GM23338 (cell line): ENCODE results near the gene FBRSL1. TPM values are rescaled to one million over a fixed set of nuclear protein-coding genes. Genes with fewer than 3 reads are reported as not detected.

Experiments used
- ATAC-seq: fragments of 200-7000 bp; cut with Tn5 transposase; 3 replicates; pipeline ENCODE4 v1.9.1; 2020
- DNase-seq: peaks from one replicate; pipeline ENCODE4 v3.0.0-alpha.2; 2015; ENCODE audit warnings: low spot score
- H2AFZ ChIP-seq: fragments of 200-600 bp; sonication (generic); 2 replicates; pipeline ENCODE4 v1.8.0; 2016; ENCODE audit warnings: antibody characterized with exemption, mild to moderate bottlenecking, moderate library complexity
- H3F3A ChIP-seq: fragments of 200-600 bp; sonication (generic); replicated peaks from 2 replicates; pipeline ENCODE4 v1.8.0; 2017; ENCODE audit warnings: antibody characterized with exemption, mixed run types, low read depth
- H3K27ac ChIP-seq: fragments of 200-600 bp; sonication (generic); 2 replicates; pipeline ENCODE4 v1.6.1; 2016; ENCODE audit warnings: low read depth
- H3K27me3 ChIP-seq: fragments of 200-600 bp; sonication (generic); 2 replicates; pipeline ENCODE4 v1.8.0; 2016; ENCODE audit warnings: mild to moderate bottlenecking, mixed run types, moderate library complexity; ENCODE audit not compliant: insufficient read depth
- H3K36me3 ChIP-seq: fragments of 200-600 bp; sonication (generic); 2 replicates; pipeline ENCODE4 v1.8.0; 2016; ENCODE audit warnings: mild to moderate bottlenecking; ENCODE audit not compliant: insufficient read depth
- H3K4me1 ChIP-seq: fragments of 200-600 bp; sonication (generic); 2 replicates; pipeline ENCODE4 v1.8.0; 2016; ENCODE audit warnings: mild to moderate bottlenecking, moderate library complexity; ENCODE audit not compliant: insufficient read depth
- H3K4me2 ChIP-seq: fragments of 200-600 bp; sonication (generic); 2 replicates; pipeline ENCODE4 v1.7.1; 2017; ENCODE audit warnings: mixed run types
- H3K4me3 ChIP-seq: fragments of 200-600 bp; sonication (generic); 2 replicates; pipeline ENCODE4 v1.6.1; 2016; ENCODE audit warnings: mixed run types
- H3K79me2 ChIP-seq: fragments of 200-600 bp; sonication (generic); replicated peaks from 2 replicates; pipeline ENCODE4 v1.8.0; 2017; ENCODE audit warnings: mild to moderate bottlenecking; ENCODE audit not compliant: insufficient read depth
- H3K9me2 ChIP-seq: fragments of 200-600 bp; sonication (generic); 2 replicates; pipeline ENCODE4 v1.8.0; 2017; ENCODE audit not compliant: insufficient read depth
- H4K20me1 ChIP-seq: fragments of 200-600 bp; sonication (generic); replicated peaks from 2 replicates; pipeline ENCODE4 v1.8.0; 2017; ENCODE audit warnings: mild to moderate bottlenecking; ENCODE audit not compliant: insufficient read depth
- H3K27ac Mint-ChIP-seq: 2 replicates; pipeline ENCODE4 v1.8.0; 2020; ENCODE audit warnings: inconsistent platforms, mild to moderate bottlenecking, moderate library complexity, mixed read lengths
- H3K27me3 Mint-ChIP-seq: 3 replicates; pipeline ENCODE4 v1.8.0; 2022; ENCODE audit warnings: low read depth, mild to moderate bottlenecking, moderate library complexity, mixed read lengths, inconsistent platforms; ENCODE audit not compliant: insufficient read depth, poor library complexity
- H3K36me3 Mint-ChIP-seq: 3 replicates; pipeline ENCODE4 v1.8.0; 2021; ENCODE audit warnings: low read depth, mild to moderate bottlenecking, inconsistent platforms, moderate library complexity, mixed read lengths
- H3K4me1 Mint-ChIP-seq: 3 replicates; pipeline ENCODE4 v1.8.0; 2020; ENCODE audit warnings: mild to moderate bottlenecking, inconsistent platforms, mixed read lengths
- H3K4me3 Mint-ChIP-seq: 3 replicates; pipeline ENCODE4 v1.8.0; 2021; ENCODE audit warnings: moderate library complexity, mild to moderate bottlenecking, inconsistent platforms, mixed read lengths
- H3K9me3 Mint-ChIP-seq: 3 replicates; pipeline ENCODE4 v1.8.0; 2020; ENCODE audit warnings: moderate library complexity, mild to moderate bottlenecking, inconsistent platforms, mixed read lengths
- CREB1 ChIP-seq: fragments of 250-450 bp; sonication (Bioruptor Pico); IDR thresholded peaks from 2 replicates; pipeline ENCODE4 v1.5.0; 2020; ENCODE audit warnings: low read depth, mild to moderate bottlenecking, moderate library complexity
- ETS1 ChIP-seq: IDR thresholded peaks from 2 replicates; pipeline ENCODE4 v1.6.1; 2016; ENCODE audit warnings: antibody characterized with exemption
- EZH2 ChIP-seq: fragments of 200-600 bp; sonication (generic); IDR thresholded peaks from one replicate; pipeline ENCODE4 v1.8.0; 2017; ENCODE audit warnings: antibody characterized with exemption, mild to moderate bottlenecking, low read depth; ENCODE audit not compliant: unreplicated experiment
- JUNB ChIP-seq: IDR thresholded peaks from one replicate; pipeline ENCODE4 v1.6.1; 2016; ENCODE audit warnings: antibody characterized with exemption; ENCODE audit not compliant: unreplicated experiment
- NANOG ChIP-seq: IDR thresholded peaks from 2 replicates; pipeline ENCODE4 v1.6.1; 2016; ENCODE audit warnings: antibody characterized with exemption, borderline replicate concordance
- POLR2AphosphoS5 ChIP-seq: IDR thresholded peaks from 2 replicates; pipeline ENCODE4 v1.6.1; 2016; ENCODE audit warnings: antibody characterized with exemption, low read depth
- REST ChIP-seq: IDR thresholded peaks from one replicate; pipeline ENCODE4 v1.6.1; 2018; ENCODE audit warnings: antibody characterized with exemption; ENCODE audit not compliant: unreplicated experiment
- STAT1 ChIP-seq: IDR thresholded peaks from one replicate; pipeline ENCODE4 v1.6.1; 2016; ENCODE audit warnings: antibody characterized with exemption; ENCODE audit not compliant: unreplicated experiment
- ZNF114 ChIP-seq: fragments of 250-450 bp; sonication (Bioruptor Pico); IDR thresholded peaks from 2 replicates; pipeline ENCODE4 v1.5.0; 2020; ENCODE audit warnings: mild to moderate bottlenecking, moderate library complexity
- polyA plus RNA-seq: library from polyadenylated mRNA; unstranded; fragments of >200 nt; fragmentation: Nextera tagmentation; extraction: Ambion mirVana; gene quantifications from 2 replicates; pipeline ENCODE4 v1.2.1, GENCODE V29; 2016
- total RNA-seq: library from RNA; depleted of rRNA; stranded (reverse); fragments of >200 nt; shearing (Covaris generic); gene quantifications from 2 replicates; pipeline ENCODE4 v1.2.3, GENCODE V29; 2014

The FBRSL1 gene
- total and polyA plus RNA-seq, 2 experiments from 2014 or later = 37.8 to 89.8 TPM

GRCh38 chr12:132492522-132492921 lies 2.6 kb downstream of the FBRSL1 start:
- Histone ChIP-seq H3K27me3 (peaks cover 23% of the 10 kb centered on the region), H3K4me1 (peaks cover 7% of the 10 kb centered on the region), H3K4me3 (no peak overlapping the region), H3K9me2 (no peaks in the 10 kb centered on the region), H3K27ac (no peak overlapping the region), H3F3A (0 out of 2 replicates have a peak, but pooled peaks cover 8% of the 10 kb centered on the region), H2AFZ (no peak overlapping the region), H3K4me2 (no peak overlapping the region), H3K36me3 (no peaks in the 10 kb centered on the region), H3K79me2 (peaks cover 64% of the 10 kb centered on the region), H4K20me1 (peaks cover 31% of the 10 kb centered on the region)
- DNase-seq = no peak
- H3K36me3 Mint-ChIP-seq = peaks cover 3% of the 10 kb centered on the region; the same call in 2 of the 3 replicates
- no peaks in the 10 kb centered on the region; the same call in 2 of the 3 replicates for H3K9me3 Mint-ChIP-seq
- peaks cover 21% of the 10 kb centered on the region for H3K27me3 Mint-ChIP-seq
- H3K27ac Mint-ChIP-seq = no peak overlapping the region
- ATAC-seq = no peak
- peaks cover 22% of the 10 kb centered on the region for H3K4me1 Mint-ChIP-seq
- no peak for TF ChIP-seq ZNF114 (CRISPR knock-in tag)
- no peak for TF ChIP-seq ETS1
- TF ChIP-seq POLR2AphosphoS5 = no peak
- no peak for TF ChIP-seq NANOG
- TF ChIP-seq JUNB = no peak
- no peak for TF ChIP-seq CREB1
- no peak for TF ChIP-seq REST
- TF ChIP-seq STAT1 = no peak
- peak overlapping the region; percentile 80 for H3K4me3 Mint-ChIP-seq

- Histone ChIP-seq H3K36me3 (no peaks in the 10 kb centered on the region), H3F3A (0 out of 2 replicates have a peak, but pooled peaks cover 8% of the 10 kb centered on the region), H2AFZ (no peak overlapping the region), H3K9me2 (no peaks in the 10 kb centered on the region), H3K4me3 (no peak overlapping the region), H4K20me1 (peaks cover 31% of the 10 kb centered on the region), H3K27me3 (peaks cover 19% of the 10 kb centered on the region), H3K4me1 (peaks cover 5% of the 10 kb centered on the region), H3K27ac (no peak overlapping the region), H3K79me2 (peaks cover 68% of the 10 kb centered on the region), H3K4me2 (no peak overlapping the region)
- no peak overlapping the region for H3K27ac Mint-ChIP-seq
- H3K4me1 Mint-ChIP-seq = peaks cover 17% of the 10 kb centered on the region
- H3K4me3 Mint-ChIP-seq = peak overlapping the region; percentile 9; the same call in 1 of the 3 replicates
- H3K27me3 Mint-ChIP-seq = peaks cover 17% of the 10 kb centered on the region
- H3K36me3 Mint-ChIP-seq = peaks cover 3% of the 10 kb centered on the region; the same call in 2 of the 3 replicates
- DNase-seq (no peak), ATAC-seq (no peak)
- no peaks in the 10 kb centered on the region; the same call in 2 of the 3 replicates for H3K9me3 Mint-ChIP-seq
- TF ChIP-seq EZH2 (no peak), REST (no peak), JUNB (no peak)
Measured at GRCh38 chr12:132492951-132493350, 3.0 kb downstream of the FBRSL1 start.
